Measurements from ENCODE around the gene TBC1D1.

Gene TBC1D1

DNA sequence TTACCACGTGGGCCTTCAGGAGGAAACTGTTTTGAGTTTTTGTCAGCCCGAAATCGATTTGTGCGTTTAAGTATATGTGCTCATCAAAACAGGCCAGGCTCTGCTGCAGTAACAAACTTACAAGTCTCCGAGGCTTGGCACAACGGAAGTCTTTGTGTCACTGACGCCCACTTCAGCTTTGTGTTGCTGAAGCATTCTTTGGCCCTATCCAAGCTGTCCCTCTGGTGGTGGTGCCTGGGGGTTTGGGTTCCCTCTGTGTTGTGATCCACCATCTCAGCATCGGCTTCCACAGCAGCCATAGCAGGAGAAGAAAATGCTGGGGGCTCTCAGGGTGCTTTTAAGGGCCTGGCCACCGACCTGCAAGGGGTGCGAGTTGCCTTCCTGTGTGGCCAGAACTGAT is 245.7 kb downstream of the TBC1D1 start:
- H3K4me3 ChIP-seq (ENCODE audit: low read depth, low read length) = no peak overlapping the region
- CTCF ChIA-PET = interaction anchor here (0.7 kb wide), 1 partner anchor 26 kb away, joined by 3 read pairs; no protein-coding TSS in a partner anchor
- H3K36me3 ChIP-seq (ENCODE audit: control insufficient read depth in 2 of 2, insufficient read depth in 1 of 2, low read length in 2 of 2) = peaks cover 0 to 65% of the 10 kb centered on the region in 2 experiments; a peak in 1 of 3 replicates
- H3K27ac ChIP-seq (ENCODE audit: extremely low read depth, low read depth, low read length) = no peak overlapping the region
- no peaks in the 10 kb centered on the region for H3K9me3 ChIP-seq (ENCODE audit: control insufficient read depth, insufficient read depth, low read depth, low read length)
- H3K4me1 ChIP-seq (ENCODE audit: control insufficient read depth, insufficient read depth, low read length) = no peaks in the 10 kb centered on the region
- TF ChIP-seq ZNF558 (tag by site-specific recombination; IDR thresholded peaks at IDR 0.05) (no peak), ZIC2 (tag by site-specific recombination; IDR thresholded peaks at IDR 0.05) (no peak), ZNF473 (tag by site-specific recombination; IDR thresholded peaks at IDR 0.05) (no peak)
- POLR2A ChIA-PET = no interaction called here

DNA sequence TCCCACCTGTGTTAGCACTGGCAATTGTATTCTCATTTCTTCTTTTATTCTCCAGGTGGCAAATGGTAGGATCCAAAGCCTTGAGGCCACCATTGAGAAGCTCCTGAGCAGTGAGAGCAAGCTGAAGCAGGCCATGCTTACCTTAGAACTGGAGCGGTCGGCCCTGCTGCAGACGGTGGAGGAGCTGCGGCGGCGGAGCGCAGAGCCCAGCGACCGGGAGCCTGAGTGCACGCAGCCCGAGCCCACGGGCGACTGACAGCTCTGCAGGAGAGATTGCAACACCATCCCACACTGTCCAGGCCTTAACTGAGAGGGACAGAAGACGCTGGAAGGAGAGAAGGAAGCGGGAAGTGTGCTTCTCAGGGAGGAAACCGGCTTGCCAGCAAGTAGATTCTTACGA is 246.2 kb downstream of the TBC1D1 start:
- CTCF ChIA-PET = interaction anchor here (0.8 kb wide), 1 partner anchor 101 kb away, joined by 3 read pairs; no protein-coding TSS in a partner anchor
- no peak for TF ChIP-seq ZBTB7A (tag by site-specific recombination; IDR thresholded peaks at IDR 0.05; ENCODE audit: low read depth)
- Histone ChIP-seq H3K27ac (ENCODE audit: extremely low read depth, low read depth, low read length) (no peak overlapping the region), H3K4me3 (ENCODE audit: low read depth, low read length) (no peak overlapping the region), H3K36me3 (ENCODE audit: control insufficient read depth in 2 of 2, insufficient read depth in 1 of 2, low read length in 2 of 2) (peaks cover 0 to 65% of the 10 kb centered on the region in 2 experiments; a peak in 1 of 3 replicates), H3K4me1 (ENCODE audit: control insufficient read depth, insufficient read depth, low read length) (no peaks in the 10 kb centered on the region), H3K9me3 (ENCODE audit: control insufficient read depth, insufficient read depth, low read depth, low read length) (no peaks in the 10 kb centered on the region)
- POLR2A ChIA-PET = no interaction called here

DNA sequence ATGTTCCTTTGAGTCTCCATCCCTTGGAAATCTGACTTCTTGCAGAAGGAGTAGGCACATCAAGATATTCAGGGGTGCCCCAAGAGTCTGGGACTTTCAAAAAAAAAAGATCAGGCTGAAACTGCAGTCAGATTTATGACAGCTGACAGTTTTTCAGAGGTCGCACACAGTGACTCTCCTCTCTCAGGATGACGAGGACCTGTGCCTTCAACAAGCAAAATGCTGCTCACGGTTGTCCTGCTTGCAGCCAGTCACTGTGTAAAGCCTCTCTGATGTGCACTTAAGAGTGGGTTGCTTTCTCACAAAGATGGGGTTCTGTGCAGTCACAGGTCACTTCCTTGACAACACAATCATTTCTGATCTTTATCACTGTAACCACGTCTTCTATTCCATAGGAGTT is 247.5 kb downstream of the TBC1D1 start:
- CTCF ChIA-PET = no interaction called here
- TF ChIP-seq ZSCAN16 (tag by site-specific recombination; IDR thresholded peaks at IDR 0.05) (no peak), SP3 (tag by site-specific recombination; IDR thresholded peaks at IDR 0.05) (no peak), ZNF571 (tag by site-specific recombination; IDR thresholded peaks at IDR 0.05) (no peak), ZNF785 (tag by site-specific recombination; IDR thresholded peaks at IDR 0.05) (no peak), ZNF776 (tag by site-specific recombination; IDR thresholded peaks at IDR 0.05; ENCODE audit: borderline replicate concordance) (no peak), ZNF560 (tag by site-specific recombination; IDR thresholded peaks at IDR 0.05; ENCODE audit: borderline replicate concordance) (no peak), OSR2 (tag by site-specific recombination; IDR thresholded peaks at IDR 0.05) (no peak), ZNF132 (tag by site-specific recombination; IDR thresholded peaks at IDR 0.05; ENCODE audit: borderline replicate concordance) (no peak), ZNF16 (tag by site-specific recombination; IDR thresholded peaks at IDR 0.05; ENCODE audit: low read depth) (no peak), WT1 (tag by site-specific recombination; IDR thresholded peaks at IDR 0.05) (no peak)
- TF ChIP-seq, protein P1, sequence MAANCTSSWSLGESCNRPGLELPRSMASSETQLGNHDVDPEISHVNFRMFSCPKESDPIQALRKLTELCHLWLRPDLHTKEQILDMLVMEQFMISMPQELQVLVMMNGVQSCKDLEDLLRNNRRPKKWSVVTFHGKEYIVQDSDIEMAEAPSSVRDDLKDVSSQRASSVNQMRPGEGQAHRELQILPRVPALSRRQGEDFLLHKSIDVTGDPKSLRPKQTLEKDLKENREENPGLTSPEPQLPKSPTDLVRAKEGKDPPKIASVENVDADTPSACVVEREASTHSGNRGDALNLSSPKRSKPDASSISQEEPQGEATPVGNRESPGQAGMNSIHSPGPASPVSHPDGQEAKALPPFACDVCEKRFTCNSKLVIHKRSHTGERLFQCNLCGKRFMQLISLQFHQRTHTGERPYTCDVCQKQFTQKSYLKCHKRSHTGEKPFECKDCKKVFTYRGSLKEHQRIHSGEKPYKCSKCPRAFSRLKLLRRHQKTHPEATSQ (tag by site-specific recombination; IDR thresholded peaks at IDR 0.05) = no peak
- TF ChIP-seq, protein P2, sequence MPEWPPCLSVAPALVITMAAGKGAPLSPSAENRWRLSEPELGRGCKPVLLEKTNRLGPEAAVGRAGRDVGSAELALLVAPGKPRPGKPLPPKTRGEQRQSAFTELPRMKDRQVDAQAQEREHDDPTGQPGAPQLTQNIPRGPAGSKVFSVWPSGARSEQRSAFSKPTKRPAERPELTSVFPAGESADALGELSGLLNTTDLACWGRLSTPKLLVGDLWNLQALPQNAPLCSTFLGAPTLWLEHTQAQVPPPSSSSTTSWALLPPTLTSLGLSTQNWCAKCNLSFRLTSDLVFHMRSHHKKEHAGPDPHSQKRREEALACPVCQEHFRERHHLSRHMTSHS (tag by site-specific recombination; IDR thresholded peaks at IDR 0.05) = no peak
- Histone ChIP-seq H3K9me3 (ENCODE audit: control insufficient read depth, insufficient read depth, low read depth, low read length) (no peaks in the 10 kb centered on the region), H3K27ac (ENCODE audit: extremely low read depth, low read depth, low read length) (no peak overlapping the region), H3K36me3 (ENCODE audit: control insufficient read depth in 2 of 2, insufficient read depth in 1 of 2, low read length in 2 of 2) (peaks cover 0 to 60% of the 10 kb centered on the region in 2 experiments; a peak in 1 of 3 replicates), H3K4me1 (ENCODE audit: control insufficient read depth, insufficient read depth, low read length) (no peaks in the 10 kb centered on the region), H3K4me3 (ENCODE audit: low read depth, low read length) (no peak overlapping the region)
- POLR2A ChIA-PET = no interaction called here

DNA sequence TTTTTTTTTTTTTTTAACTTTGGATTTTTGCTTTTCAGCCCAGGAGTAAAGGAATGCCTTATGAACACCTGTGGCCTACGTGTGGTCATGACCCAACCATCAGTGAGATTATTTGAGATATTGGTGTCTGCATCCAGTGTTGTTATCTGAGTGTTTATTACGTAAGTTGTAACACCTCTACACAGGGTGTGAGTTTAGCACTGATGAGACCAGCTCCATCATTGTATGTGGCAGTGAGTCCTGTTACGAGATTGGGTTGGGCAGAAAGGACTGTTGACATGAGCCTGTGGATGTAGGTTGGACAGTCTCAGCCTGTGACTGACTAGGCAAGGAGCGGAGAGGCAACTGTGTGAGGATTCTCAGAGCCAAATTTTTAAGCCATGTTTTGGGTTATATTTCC is 248.3 kb downstream of the TBC1D1 start:
- POLR2A ChIA-PET = no interaction called here
- Histone ChIP-seq H3K9me3 (ENCODE audit: control insufficient read depth, insufficient read depth, low read depth, low read length) (no peaks in the 10 kb centered on the region), H3K36me3 (ENCODE audit: control insufficient read depth in 2 of 2, insufficient read depth in 1 of 2, low read length in 2 of 2) (peaks cover 0 to 51% of the 10 kb centered on the region in 2 experiments; a peak in 1 of 3 replicates), H3K4me1 (ENCODE audit: control insufficient read depth, insufficient read depth, low read length) (no peaks in the 10 kb centered on the region), H3K4me3 (ENCODE audit: low read depth, low read length) (no peak overlapping the region), H3K27ac (ENCODE audit: extremely low read depth, low read depth, low read length) (no peak overlapping the region)
- CTCF ChIA-PET = no interaction called here
- TF ChIP-seq ZNF561 (tag by site-specific recombination; IDR thresholded peaks at IDR 0.05; ENCODE audit: borderline replicate concordance) (no peak), ZNF416 (tag by site-specific recombination; IDR thresholded peaks at IDR 0.05) (no peak), FEZF1 (tag by site-specific recombination; IDR thresholded peaks at IDR 0.05) (no peak), ZNF10 (tag by site-specific recombination; IDR thresholded peaks at IDR 0.05) (no peak), ZBTB48 (tag by site-specific recombination; IDR thresholded peaks at IDR 0.05) (no peak), ZNF121 (tag by site-specific recombination; IDR thresholded peaks at IDR 0.05) (no peak), ZBTB8A (tag by site-specific recombination; IDR thresholded peaks at IDR 0.05) (no peak), ZNF658 (tag by site-specific recombination; IDR thresholded peaks at IDR 0.05) (no peak), ZFP41 (tag by site-specific recombination; IDR thresholded peaks at IDR 0.05; ENCODE audit: borderline replicate concordance) (no peak), ZNF114 (tag by site-specific recombination; IDR thresholded peaks at IDR 0.05) (no peak), ZNF776 (tag by site-specific recombination; IDR thresholded peaks at IDR 0.05; ENCODE audit: borderline replicate concordance) (no peak)
- TF ChIP-seq, protein P3, sequence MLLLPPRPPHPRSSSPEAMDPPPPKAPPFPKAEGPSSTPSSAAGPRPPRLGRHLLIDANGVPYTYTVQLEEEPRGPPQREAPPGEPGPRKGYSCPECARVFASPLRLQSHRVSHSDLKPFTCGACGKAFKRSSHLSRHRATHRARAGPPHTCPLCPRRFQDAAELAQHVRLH (tag by site-specific recombination; IDR thresholded peaks at IDR 0.05) = no peak
- TF ChIP-seq, protein P4, sequence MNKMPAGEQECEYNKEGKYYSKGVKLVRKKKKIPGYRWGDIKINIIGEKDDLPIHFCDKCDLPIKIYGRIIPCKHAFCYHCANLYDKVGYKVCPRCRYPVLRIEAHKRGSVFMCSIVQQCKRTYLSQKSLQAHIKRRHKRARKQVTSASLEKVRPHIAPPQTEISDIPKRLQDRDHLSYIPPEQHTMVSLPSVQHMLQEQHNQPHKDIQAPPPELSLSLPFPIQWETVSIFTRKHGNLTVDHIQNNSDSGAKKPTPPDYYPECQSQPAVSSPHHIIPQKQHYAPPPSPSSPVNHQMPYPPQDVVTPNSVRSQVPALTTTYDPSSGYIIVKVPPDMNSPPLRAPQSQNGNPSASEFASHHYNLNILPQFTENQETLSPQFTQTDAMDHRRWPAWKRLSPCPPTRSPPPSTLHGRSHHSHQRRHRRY (tag by site-specific recombination; IDR thresholded peaks at IDR 0.05) = no peak
